RPMI7951 (cell line): ENCODE results near the gene CCDC102A. TPM values are rescaled to one million over a fixed set of nuclear protein-coding genes. Genes with fewer than 3 reads are reported as not detected.
A peak's percentile ranks its signal among the peaks of the same experiment; 100 is the strongest.
"Not testable (repeated sequence)": the region's sequence is repeated elsewhere in the genome, so short reads cannot be mapped to it uniquely, and the experiment has no call there.

Experiments
- DNase-seq: peaks from one replicate; pipeline ENCODE4 v3.0.0-alpha.2; 2012; ENCODE audit warnings: low read depth
- total RNA-seq: library from RNA; depleted of rRNA; stranded (reverse); fragments of >200 nt; shearing (Covaris generic); gene quantifications from 2 replicates; pipeline ENCODE4 v1.2.3, GENCODE V29; 2014; rRNA removed

The CCDC102A gene
- 11.3 and 13.3 TPM in 2 replicates for total RNA-seq

- DNase-seq: no peak
Measured at GRCh38 chr16:57536306-57537193, at the start of gene CCDC102A. Gene CCDC102A, minus strand, starts transcription at chr16:57536571. Its CDS starts 7,394 bp downstream, at chr16:57529177.

DNA sequence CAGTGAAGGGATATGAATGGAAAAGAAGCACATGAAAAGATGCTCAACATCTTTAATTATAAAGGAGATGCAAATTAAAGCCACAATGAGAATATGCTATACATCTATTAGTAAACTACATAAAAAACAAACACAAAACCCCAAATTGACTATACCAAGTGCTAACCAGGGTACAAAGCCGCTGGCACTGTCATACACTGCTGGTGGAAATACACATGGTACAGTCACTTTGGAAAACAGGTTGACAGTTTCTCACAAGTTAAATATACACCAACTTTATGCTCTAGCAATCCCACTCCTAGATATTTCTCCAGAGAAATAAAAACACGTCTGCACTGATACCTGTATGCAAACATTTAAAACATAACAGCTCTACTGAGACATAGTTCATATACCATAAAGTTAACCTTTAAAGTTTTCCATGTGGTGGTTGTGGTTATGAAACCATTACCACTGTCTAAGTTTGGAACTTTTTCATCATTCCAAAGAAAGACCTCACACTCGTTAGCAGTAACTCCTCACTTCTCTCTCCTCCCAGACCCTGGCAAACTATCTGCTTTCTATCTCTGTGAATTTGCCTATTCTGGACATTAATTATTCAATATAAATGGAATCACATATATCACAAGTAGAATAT lies 48.8 kb upstream of the CCDC102A start:
- no peak for DNase-seq

GRCh38 chr16:57579361-57579665 lies 42.9 kb upstream of the CCDC102A start:
- DNase-seq: no peak

- no peak for DNase-seq
Measured at GRCh38 chr16:57578521-57579360, 42.4 kb upstream of the CCDC102A start.

- no peak for DNase-seq
Measured at GRCh38 chr16:57577691-57578224, 41.4 kb upstream of the CCDC102A start.

DNA sequence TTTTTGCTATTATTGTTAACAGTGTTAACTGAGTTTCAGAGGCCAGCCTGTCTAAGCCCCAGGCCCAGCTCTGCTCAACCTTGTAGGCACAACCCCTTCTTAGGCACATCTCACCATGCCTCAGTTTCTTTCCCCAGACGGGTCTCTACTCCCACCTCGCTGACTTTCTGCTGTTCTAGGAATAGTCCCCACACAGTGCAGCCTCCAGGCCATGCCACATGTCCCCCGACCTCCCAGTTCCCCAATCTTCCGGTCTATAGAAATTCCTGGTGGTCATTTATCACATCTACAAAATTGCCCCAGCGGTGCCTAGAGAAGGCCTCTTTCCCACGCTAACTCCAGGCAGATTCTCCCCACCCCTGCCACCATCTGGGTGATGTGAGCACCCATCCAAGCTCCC lies 40.8 kb upstream of the CCDC102A start:
- no peak for DNase-seq

DNA sequence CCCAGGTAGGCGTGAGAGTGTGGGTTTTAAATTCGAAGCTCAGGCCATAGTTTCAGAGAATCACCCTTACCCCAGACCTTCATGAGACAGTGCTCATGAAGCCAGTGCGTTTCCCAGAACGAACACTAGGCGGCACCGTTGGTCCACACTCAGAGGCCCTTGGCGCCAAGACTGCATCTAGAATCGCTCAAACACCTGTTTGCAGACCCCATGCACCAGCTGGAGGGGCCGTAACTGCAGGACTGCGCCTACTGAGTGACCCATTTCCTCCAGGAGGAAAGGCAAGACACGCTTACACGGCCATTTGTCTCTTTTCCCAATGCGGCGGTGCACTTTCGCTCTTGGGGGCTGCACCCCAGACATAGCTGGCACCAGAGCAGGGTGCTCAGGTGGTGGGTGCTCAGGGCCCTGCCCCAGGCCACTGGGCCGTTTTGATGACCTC lies 40.1 kb upstream of the CCDC102A start:
- DNase-seq: peak; percentile 53

DNA sequence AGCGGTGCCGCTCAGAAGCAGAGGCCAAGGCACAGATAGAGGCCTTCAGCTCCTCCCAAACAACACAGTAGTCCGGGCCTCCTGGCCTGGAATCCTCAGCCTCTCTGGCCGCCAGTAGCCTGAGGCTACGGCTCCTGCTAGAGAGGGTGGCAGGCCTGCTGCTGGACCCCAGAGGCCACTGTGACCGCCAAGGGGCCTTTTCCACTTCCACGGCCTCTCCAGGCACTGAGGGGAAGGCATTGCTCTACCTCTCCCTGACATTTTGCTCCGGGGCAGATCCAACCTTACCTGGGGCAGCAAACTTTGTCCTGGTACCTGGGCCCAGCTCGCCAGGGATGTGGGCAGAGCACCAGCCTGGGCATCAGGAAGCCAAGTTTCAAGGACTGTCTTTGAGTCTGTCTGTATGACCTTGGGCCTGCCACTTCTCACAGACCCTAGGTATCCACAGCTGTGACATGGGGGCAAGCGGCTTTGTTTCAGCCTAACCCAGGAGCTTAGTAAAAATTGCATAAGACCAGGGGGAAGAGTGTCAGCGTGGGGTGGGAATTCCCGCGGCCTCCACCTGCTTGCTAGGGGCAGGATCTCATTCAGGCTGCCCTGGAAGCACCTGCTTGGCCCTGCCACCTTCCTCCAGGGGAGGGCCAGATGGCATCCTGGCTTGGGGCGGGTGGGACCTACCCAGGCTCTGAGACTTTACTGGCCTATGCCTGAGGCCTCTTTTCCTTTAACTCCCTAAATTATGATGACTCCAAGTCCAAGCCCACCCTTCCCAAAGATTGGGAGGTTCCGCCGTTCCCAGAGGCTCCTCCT lies 39.3 kb upstream of the CCDC102A start:
- no peak for DNase-seq

GRCh38 chr16:57574646-57575467 lies 38.5 kb upstream of the CCDC102A start:
- no peak for DNase-seq

DNA sequence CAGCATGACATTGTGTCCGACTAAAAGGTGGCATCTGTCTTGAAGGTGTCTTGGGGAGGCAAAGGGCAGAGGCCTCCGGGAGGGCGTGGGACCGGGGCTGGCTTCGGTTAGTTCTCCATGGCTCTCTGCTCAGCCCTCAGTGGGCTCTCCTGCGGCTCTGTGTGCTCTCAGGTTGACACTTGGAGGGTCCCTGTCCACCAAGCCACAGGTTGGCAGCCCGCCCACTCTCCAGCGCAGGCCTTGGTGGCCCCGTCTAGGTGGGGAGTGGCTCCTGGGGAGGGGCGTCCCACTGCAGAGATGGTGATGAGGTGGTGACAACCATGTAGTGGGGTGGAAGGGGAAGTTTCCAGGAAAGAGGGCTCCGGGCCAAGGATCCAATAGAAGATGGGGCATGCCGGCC lies 37.7 kb upstream of the CCDC102A start:
- DNase-seq: no peak

DNA sequence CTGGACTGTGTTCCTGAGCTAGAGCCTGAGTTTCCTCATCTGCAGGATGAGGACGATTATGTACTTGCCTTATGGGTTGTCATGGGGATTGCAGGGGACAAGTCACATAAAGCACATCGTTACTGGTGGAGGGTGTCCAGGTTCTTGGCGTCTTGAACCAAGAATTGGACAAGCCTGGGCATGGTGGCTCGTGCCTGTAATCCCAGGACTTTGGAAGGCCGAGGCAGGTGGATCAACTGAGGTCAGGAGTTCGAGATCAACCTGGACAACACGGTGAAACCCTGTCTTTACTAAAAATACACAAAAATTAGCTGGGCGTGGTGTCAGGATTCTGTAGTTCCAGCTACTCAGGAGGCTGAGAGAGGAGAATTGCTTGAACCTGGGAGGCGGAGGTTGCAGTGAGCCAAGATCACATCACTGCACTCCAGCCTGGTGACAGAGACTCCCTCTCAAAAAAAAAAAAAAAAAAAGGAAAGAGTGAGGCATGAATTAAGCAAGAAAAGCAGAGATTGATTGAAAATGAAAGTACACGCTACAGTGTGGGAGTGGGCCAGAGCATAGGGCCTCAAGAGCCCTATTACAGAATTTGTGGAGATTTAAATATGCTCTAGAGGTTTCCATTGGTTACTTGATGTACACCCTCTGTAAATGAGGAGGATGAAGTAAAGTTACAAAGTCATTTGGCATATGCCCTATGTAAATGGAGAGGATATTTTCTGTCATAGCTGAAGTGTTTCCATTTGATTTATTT lies 36.8 kb upstream of the CCDC102A start:
- DNase-seq: no peak

- no peak for DNase-seq
Measured at GRCh38 chr16:57571098-57571497, 34.7 kb upstream of the CCDC102A start.

- DNase-seq: no peak
Measured at GRCh38 chr16:57570301-57571070, 34.1 kb upstream of the CCDC102A start.

GRCh38 chr16:57569306-57569946 lies 33.1 kb upstream of the CCDC102A start:
- no peak for DNase-seq

DNA sequence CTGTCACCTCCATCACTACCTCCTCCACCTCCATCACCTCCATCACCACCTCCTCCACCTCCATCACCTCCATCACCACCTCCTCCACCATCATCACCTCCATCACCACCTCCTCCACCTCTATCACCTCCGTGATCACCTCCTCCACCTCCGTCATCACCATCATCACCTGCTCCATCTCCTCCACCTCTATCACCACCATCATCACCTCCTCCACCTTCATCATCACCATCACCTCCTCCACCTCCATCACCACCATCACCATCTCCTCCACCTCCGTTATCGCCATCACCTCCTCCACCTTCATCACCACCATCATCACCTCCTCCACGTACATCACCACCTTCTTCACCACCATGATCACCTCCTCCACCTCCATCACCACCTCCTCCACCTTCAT lies 32.4 kb upstream of the CCDC102A start:
- DNase-seq: not testable (repeated sequence)

DNA sequence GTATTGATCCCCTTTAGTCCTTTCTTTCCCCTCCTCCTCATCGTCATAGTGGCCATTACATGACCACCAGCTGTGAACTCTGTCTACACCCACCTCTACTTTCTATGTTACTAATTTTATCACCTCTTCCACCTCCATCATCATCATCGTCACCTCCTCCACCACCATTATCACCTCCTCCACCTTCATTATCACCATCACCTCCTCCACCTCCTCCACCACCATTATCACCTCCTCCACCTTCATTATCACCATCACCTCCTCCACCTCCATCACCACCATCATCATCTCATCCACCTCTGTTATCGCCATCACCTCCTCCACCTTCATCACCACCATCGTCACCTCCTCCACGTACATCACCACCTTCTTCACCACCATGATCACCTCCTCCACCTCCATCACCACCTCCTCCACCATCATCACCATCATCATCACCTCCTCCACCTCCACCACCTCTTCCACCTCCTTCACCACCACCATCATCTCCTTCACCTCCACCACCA lies 31.9 kb upstream of the CCDC102A start:
- DNase-seq: no peak

DNA sequence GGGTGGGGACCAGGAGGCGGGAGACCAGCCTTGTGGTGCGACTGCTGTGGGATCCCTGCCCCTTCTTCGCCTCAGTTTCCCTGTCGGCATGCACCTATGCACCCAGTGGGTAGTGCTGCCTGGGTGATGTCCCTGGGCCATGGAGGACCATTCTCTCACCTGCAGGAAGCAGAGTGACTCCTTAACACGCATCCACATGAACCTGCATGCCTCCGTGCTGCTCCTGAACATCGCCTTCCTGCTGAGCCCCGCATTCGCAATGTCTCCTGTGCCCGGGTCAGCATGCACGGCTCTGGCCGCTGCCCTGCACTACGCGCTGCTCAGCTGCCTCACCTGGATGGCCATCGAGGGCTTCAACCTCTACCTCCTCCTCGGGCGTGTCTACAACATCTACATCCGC lies 31.3 kb upstream of the CCDC102A start:
- no peak for DNase-seq

GRCh38 chr16:57566436-57566835 lies 30.1 kb upstream of the CCDC102A start:
- DNase-seq: no peak
